GM12801 (cell line): ENCODE results near the gene MAGI2.

Experiments
- CTCF ChIP-seq: IDR thresholded peaks from one replicate; pipeline ENCODE4 v1.5.1; 2011; ENCODE audit warnings: control low read depth; ENCODE audit not compliant: insufficient read length; ENCODE audit errors: extremely low read depth

Gene MAGI2

GRCh38 chr7:78386520-78386919 lies 1066.9 kb downstream of the MAGI2 start:
- TF ChIP-seq CTCF = no peak

- no peak for TF ChIP-seq CTCF
Measured at GRCh38 chr7:78383096-78383880, 1070.2 kb downstream of the MAGI2 start.

- TF ChIP-seq CTCF = no peak
Measured at GRCh38 chr7:78379148-78379547, 1074.3 kb downstream of the MAGI2 start.

DNA sequence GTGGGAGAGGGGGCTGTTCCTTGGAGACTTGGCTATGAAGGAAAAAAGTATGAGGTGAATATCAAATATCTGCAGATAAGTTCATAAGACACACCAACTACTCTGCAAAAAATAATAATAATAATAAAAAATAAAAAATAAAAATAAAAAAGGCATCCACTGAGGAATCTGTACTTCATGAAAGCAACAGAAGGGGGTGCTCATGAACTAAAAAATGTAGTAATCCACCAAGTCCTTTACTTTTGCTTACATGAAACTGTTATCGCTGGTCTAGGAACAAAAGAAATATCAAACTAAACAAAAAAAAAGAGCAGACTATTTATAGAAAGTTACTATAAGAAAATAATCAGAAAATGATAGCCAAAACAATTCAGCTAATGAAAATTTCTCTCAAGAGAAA lies 1075.9 kb downstream of the MAGI2 start:
- no peak for TF ChIP-seq CTCF

- no peak for TF ChIP-seq CTCF
Measured at GRCh38 chr7:78370936-78371335, 1082.5 kb downstream of the MAGI2 start.

DNA sequence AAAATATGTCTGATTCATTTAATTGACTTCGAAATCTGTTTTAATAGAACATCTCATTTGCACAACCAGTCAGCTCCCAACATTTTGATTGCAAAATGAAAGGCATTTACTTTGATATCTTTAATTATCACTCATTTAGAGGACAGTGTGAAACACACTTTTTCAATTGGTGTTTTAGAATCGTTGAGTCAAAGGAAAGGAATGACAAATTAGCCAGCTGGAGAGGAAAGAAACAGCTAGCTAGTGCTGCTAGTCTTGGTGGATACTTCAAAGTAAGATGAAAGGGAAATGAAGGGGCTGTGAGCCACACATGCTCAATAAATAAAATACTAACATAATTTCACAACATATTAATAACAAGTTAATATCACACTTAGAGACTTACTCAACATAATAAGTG lies 1084.7 kb downstream of the MAGI2 start:
- no peak for TF ChIP-seq CTCF

GRCh38 chr7:78367280-78367773 lies 1086.1 kb downstream of the MAGI2 start:
- no peak for TF ChIP-seq CTCF
